Vagina (tissue), 2 donors: Measurements from ENCODE around the gene ENOX1. TPM values are rescaled to one million over a fixed set of nuclear protein-coding genes. Genes with fewer than 3 reads are reported as not detected.

Experiments used
- DNase-seq, 2 donors: peaks; one replicate each; pipeline ENCODE4 v3.0.0-alpha.2; 2017; ENCODE audit errors: extremely low spot score in 2 of 2
- H3K27ac ChIP-seq: fragments of 200-600 bp; sonication (generic); one replicate; pipeline ENCODE4 v1.5.1; 2019
- H3K27me3 ChIP-seq: fragments of 200-600 bp; sonication (generic); one replicate; pipeline ENCODE4 v1.5.1; 2019
- H3K36me3 ChIP-seq, 2 donors: fragments of 200-600 bp; sonication (generic); one replicate each; pipeline ENCODE4 v1.5.1; 2017 to 2019
- H3K4me1 ChIP-seq: fragments of 200-600 bp; sonication (generic); one replicate; pipeline ENCODE4 v1.5.1; 2019
- H3K4me3 ChIP-seq, 2 donors: fragments of 200-600 bp; sonication (generic); 1 replicate in 1 of 2; 2 replicates in 1 of 2; pipeline ENCODE4 v1.5.1; 2016 to 2019
- H3K9me3 ChIP-seq: fragments of 200-600 bp; sonication (generic); one replicate; pipeline ENCODE4 v1.5.1; 2019
- POLR2A ChIP-seq, 2 donors: fragments of 450-650 bp; IDR thresholded peaks; one replicate each; pipeline ENCODE4 v1.6.1; 2017; ENCODE audit warnings: antibody characterized with exemption in 2 of 2, mild to moderate bottlenecking in 2 of 2, moderate library complexity in 2 of 2
- POLR2AphosphoS5 ChIP-seq, 2 donors: sonication (generic); formaldehyde crosslinking; IDR thresholded peaks; one replicate each; pipeline ENCODE4 v1.9.0; 2017; ENCODE audit warnings: antibody characterized with exemption in 2 of 2, mild to moderate bottlenecking in 2 of 2, low read depth in 1 of 2; ENCODE audit not compliant: insufficient read depth in 1 of 2
- intact Hi-C: fragments of 100-400 bp; cut with DNase I; formaldehyde crosslinking; loops from one replicate; pipeline ENCODE4 v1.15.1; 2023
- total RNA-seq: library from RNA; depleted of rRNA; stranded (reverse); fragments of >200 nt; gene quantifications from one replicate; pipeline ENCODE4 v1.2.3, GENCODE V29; 2016
- TF ChIP-seq, protein P1 (sequence below), 3 experiments: fragments of 450-650 bp in 2 of 3; fragments of 200-600 bp in 1 of 3; sonication (generic) in 1 of 3; IDR thresholded peaks; one replicate each; pipeline ENCODE4 v1.5.1; 2017 to 2019; ENCODE audit warnings: antibody characterized with exemption in 3 of 3, mild to moderate bottlenecking in 2 of 3, moderate library complexity in 2 of 3

The ENOX1 gene
- total RNA-seq, 1 donor from 2014 or later = 2.7 TPM

DNA sequence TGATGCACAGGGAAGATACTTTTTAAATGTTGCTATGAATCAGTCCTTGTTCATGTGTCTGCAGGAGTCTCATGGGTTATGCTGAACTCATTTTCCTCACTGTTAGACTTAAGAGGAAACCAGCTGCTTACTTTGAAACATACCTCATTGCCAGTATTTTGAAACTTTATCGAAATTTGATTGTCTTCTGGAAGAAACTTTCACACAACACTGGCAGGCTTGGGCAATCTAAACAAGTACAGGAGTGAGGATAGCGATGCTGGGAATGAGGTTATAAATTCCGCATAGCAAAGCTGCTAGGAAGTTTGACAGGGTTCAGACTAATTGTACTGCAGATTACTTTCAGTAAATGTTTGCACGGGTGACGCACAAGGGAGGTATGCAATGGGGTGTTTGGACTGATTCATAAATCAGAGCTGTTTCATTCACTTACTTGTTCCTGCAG is 517.7 kb downstream of the ENOX1 start:
- H3K4me3 ChIP-seq = no peak overlapping the region
- intact Hi-C loops = no loop called here
- no peak for TF ChIP-seq POLR2A (IDR thresholded peaks at IDR 0.05)
- TF ChIP-seq POLR2AphosphoS5 (IDR thresholded peaks at IDR 0.05; ENCODE audit: insufficient read depth in 1 of 2, low read depth in 1 of 2) = peak; percentile 18 to 85
- H3K36me3 ChIP-seq = no peaks in the 10 kb centered on the region
- H3K27me3 ChIP-seq = no peaks in the 10 kb centered on the region
- H3K4me1 ChIP-seq = peaks cover 24% of the 10 kb centered on the region
- no peaks in the 10 kb centered on the region for H3K9me3 ChIP-seq
- DNase-seq = no peak
- H3K27ac ChIP-seq = peak overlapping the region; percentile 11

GRCh38 chr13:43268632-43269031 is 518.1 kb downstream of the ENOX1 start:
- no peak for TF ChIP-seq POLR2A (IDR thresholded peaks at IDR 0.05)
- TF ChIP-seq, protein P1, sequence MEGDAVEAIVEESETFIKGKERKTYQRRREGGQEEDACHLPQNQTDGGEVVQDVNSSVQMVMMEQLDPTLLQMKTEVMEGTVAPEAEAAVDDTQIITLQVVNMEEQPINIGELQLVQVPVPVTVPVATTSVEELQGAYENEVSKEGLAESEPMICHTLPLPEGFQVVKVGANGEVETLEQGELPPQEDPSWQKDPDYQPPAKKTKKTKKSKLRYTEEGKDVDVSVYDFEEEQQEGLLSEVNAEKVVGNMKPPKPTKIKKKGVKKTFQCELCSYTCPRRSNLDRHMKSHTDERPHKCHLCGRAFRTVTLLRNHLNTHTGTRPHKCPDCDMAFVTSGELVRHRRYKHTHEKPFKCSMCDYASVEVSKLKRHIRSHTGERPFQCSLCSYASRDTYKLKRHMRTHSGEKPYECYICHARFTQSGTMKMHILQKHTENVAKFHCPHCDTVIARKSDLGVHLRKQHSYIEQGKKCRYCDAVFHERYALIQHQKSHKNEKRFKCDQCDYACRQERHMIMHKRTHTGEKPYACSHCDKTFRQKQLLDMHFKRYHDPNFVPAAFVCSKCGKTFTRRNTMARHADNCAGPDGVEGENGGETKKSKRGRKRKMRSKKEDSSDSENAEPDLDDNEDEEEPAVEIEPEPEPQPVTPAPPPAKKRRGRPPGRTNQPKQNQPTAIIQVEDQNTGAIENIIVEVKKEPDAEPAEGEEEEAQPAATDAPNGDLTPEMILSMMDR (IDR thresholded peaks at IDR 0.05) = no peak
- no peak for TF ChIP-seq POLR2AphosphoS5 (IDR thresholded peaks at IDR 0.05; ENCODE audit: insufficient read depth in 1 of 2, low read depth in 1 of 2)
- intact Hi-C loops = no loop called here
- H3K27me3 ChIP-seq = no peaks in the 10 kb centered on the region
- peak overlapping the region; percentile 11 for H3K27ac ChIP-seq
- DNase-seq = no peak
- H3K4me3 ChIP-seq = no peak overlapping the region
- no peaks in the 10 kb centered on the region for H3K9me3 ChIP-seq
- peaks cover 24% of the 10 kb centered on the region for H3K4me1 ChIP-seq
- H3K36me3 ChIP-seq = no peaks in the 10 kb centered on the region

GRCh38 chr13:43267916-43268315 is 518.9 kb downstream of the ENOX1 start:
- Histone ChIP-seq H3K27me3 (no peaks in the 10 kb centered on the region), H3K9me3 (no peaks in the 10 kb centered on the region), H3K4me3 (no peak overlapping the region), H3K36me3 (no peaks in the 10 kb centered on the region), H3K4me1 (peaks cover 24% of the 10 kb centered on the region), H3K27ac (no peak overlapping the region)
- intact Hi-C loops = no loop called here
- TF ChIP-seq POLR2AphosphoS5 (IDR thresholded peaks at IDR 0.05; ENCODE audit: insufficient read depth in 1 of 2, low read depth in 1 of 2) (no peak), POLR2A (IDR thresholded peaks at IDR 0.05) (no peak)
- TF ChIP-seq, protein P1 (IDR thresholded peaks at IDR 0.05) = no peak
- DNase-seq = no peak

- no peaks in the 10 kb centered on the region for H3K9me3 ChIP-seq
These were observed 519.7 kb downstream of the ENOX1 start for GRCh38 chr13:43266936-43267615.

GRCh38 chr13:43265028-43265427 is 521.7 kb downstream of the ENOX1 start:
- Histone ChIP-seq H3K36me3 (no peaks in the 10 kb centered on the region), H3K4me1 (peaks cover 16% of the 10 kb centered on the region), H3K9me3 (no peaks in the 10 kb centered on the region), H3K27me3 (no peaks in the 10 kb centered on the region), H3K27ac (no peak overlapping the region), H3K4me3 (no peak overlapping the region)
- TF ChIP-seq POLR2A (IDR thresholded peaks at IDR 0.05) = no peak
- TF ChIP-seq, protein P1 (IDR thresholded peaks at IDR 0.05) = no peak
- TF ChIP-seq POLR2AphosphoS5 (IDR thresholded peaks at IDR 0.05; ENCODE audit: insufficient read depth in 1 of 2, low read depth in 1 of 2) = no peak
- no peak for DNase-seq
- intact Hi-C loops = no loop called here

More at GRCh38 chr13:43266936-43267615, 519.7 kb downstream of the ENOX1 start:
- peaks cover 24% of the 10 kb centered on the region for H3K4me1 ChIP-seq
- H3K4me3 ChIP-seq = no peak overlapping the region
- intact Hi-C loops = no loop called here
- no peak overlapping the region for H3K27ac ChIP-seq
- no peak for DNase-seq
- no peaks in the 10 kb centered on the region for H3K36me3 ChIP-seq
- no peak for TF ChIP-seq POLR2AphosphoS5 (IDR thresholded peaks at IDR 0.05; ENCODE audit: insufficient read depth in 1 of 2, low read depth in 1 of 2)
- TF ChIP-seq POLR2A (IDR thresholded peaks at IDR 0.05) = no peak
- no peaks in the 10 kb centered on the region for H3K27me3 ChIP-seq

GRCh38 chr13:43264458-43264857 is 522.3 kb downstream of the ENOX1 start:
- TF ChIP-seq POLR2A (IDR thresholded peaks at IDR 0.05) (no peak), POLR2AphosphoS5 (IDR thresholded peaks at IDR 0.05; ENCODE audit: insufficient read depth in 1 of 2, low read depth in 1 of 2) (no peak)
- TF ChIP-seq, protein P1 (IDR thresholded peaks at IDR 0.05) = no peak
- no peaks in the 10 kb centered on the region for H3K36me3 ChIP-seq
- H3K4me1 ChIP-seq = peaks cover 10% of the 10 kb centered on the region
- intact Hi-C loops = no loop called here
- H3K4me3 ChIP-seq = no peak overlapping the region
- no peaks in the 10 kb centered on the region for H3K27me3 ChIP-seq
- H3K27ac ChIP-seq = no peak overlapping the region
- no peaks in the 10 kb centered on the region for H3K9me3 ChIP-seq
- no peak for DNase-seq
